K562 (cell line): Measurements from ENCODE around the gene ABCC6. TPM values are rescaled to one million over a fixed set of nuclear protein-coding genes. Genes with fewer than 3 reads are reported as not detected.

Source experiments
- polyA plus RNA-seq, 8 experiments: library from polyadenylated mRNA; depleted of rRNA in 4 of 8; stranded (reverse) in 5 of 8; unstranded in 3 of 8; fragments of >200 nt; fragmentation: Nextera tagmentation in 2 of 8; fragmentation: Illumina TruSeq in 1 of 8; extraction: Ambion mirVana in 2 of 8; extraction: Trizol in 1 of 8; gene quantifications; 2 replicates each; pipeline versions ENCODE4 v1.2.1 to v1.2.3, GENCODE V29; 2011 to 2014; ENCODE audit warnings: inconsistent platforms in 1 of 8, missing spikeins in 1 of 8
- total RNA-seq, 7 experiments: library from RNA; depleted of rRNA in 6 of 7; stranded (reverse); fragments of >200 nt in 6 of 7; fragmentation: Illumina TruSeq in 2 of 7; extraction: Trizol in 2 of 7; gene quantifications; 2 replicates each; pipeline versions ENCODE4 v1.2.1 to v1.2.3, GENCODE V29; 2011 to 2021; ENCODE audit warnings: low replicate concordance in 1 of 7

The ABCC6 gene
- total and polyA plus RNA-seq, 9 of the 15 experiments (the other 6 are each of a cell fraction or from before 2014, with no cell fraction given): 0.03 to 0.46 (median 0.07) TPM; not detected in 4

Other genes starting within 250 kb of the ABCC6 start
- gene NOMO3, start 9.0 kb upstream of the ABCC6 start, total RNA-seq (2014; rRNA removed): 7.0 and 12.1 TPM in 2 replicates
- gene NOMO3, start 9.0 kb upstream of the ABCC6 start, total RNA-seq (2014; rRNA removed; fragmentation: Illumina TruSeq; extraction: Trizol): 12.7 and 16.3 TPM in 2 replicates
- gene NOMO3, start 9.0 kb upstream of the ABCC6 start, total RNA-seq (2015; rRNA removed; fragmentation: Illumina TruSeq; extraction: Trizol): 12.5 and 15.3 TPM in 2 replicates
- 20.2 and 21.3 TPM in 2 replicates for gene NOMO3, start 9.0 kb upstream of the ABCC6 start, total RNA-seq (2021)
- gene NOMO3, start 9.0 kb upstream of the ABCC6 start, polyA plus RNA-seq (2011; rRNA removed): 22.4 and 27.0 TPM in 2 replicates
- gene NOMO3, start 9.0 kb upstream of the ABCC6 start, polyA plus RNA-seq (2014; fragmentation: Illumina TruSeq; extraction: Trizol): 26.1 and 37.2 TPM in 2 replicates
- 1 to 10 TPM; 1.0 to 3.1 TPM for gene NOMO3, start 9.0 kb upstream of the ABCC6 start, polyA plus RNA-seq (2014; fragmentation: Nextera tagmentation; extraction: Ambion mirVana)
- gene NOMO3, start 9.0 kb upstream of the ABCC6 start, polyA plus RNA-seq (2014; rRNA removed): 7.3 and 9.1 TPM in 2 replicates
- 0.86 and 2.2 TPM in 2 replicates for gene NPIPA7, start 155.6 kb upstream of the ABCC6 start, total RNA-seq (2014; rRNA removed)
- gene NPIPA7, start 155.6 kb upstream of the ABCC6 start, total RNA-seq (2014; rRNA removed; fragmentation: Illumina TruSeq; extraction: Trizol): 3.2 and 3.5 TPM in 2 replicates
- gene NPIPA7, start 155.6 kb upstream of the ABCC6 start, total RNA-seq (2015; rRNA removed; fragmentation: Illumina TruSeq; extraction: Trizol): 4.4 and 5.4 TPM in 2 replicates
- 2.8 and 3.2 TPM in 2 replicates for gene NPIPA7, start 155.6 kb upstream of the ABCC6 start, total RNA-seq (2021)
- 14.7 and 19.0 TPM in 2 replicates for gene NPIPA7, start 155.6 kb upstream of the ABCC6 start, polyA plus RNA-seq (2011; rRNA removed)
- 10.3 and 13.7 TPM in 2 replicates for gene NPIPA7, start 155.6 kb upstream of the ABCC6 start, polyA plus RNA-seq (2014; fragmentation: Illumina TruSeq; extraction: Trizol)
- 1 to 10 TPM; 6.8 to 9.8 TPM for gene NPIPA7, start 155.6 kb upstream of the ABCC6 start, polyA plus RNA-seq (2014; fragmentation: Nextera tagmentation; extraction: Ambion mirVana)
- gene NPIPA7, start 155.6 kb upstream of the ABCC6 start, polyA plus RNA-seq (2014; rRNA removed): 2.5 and 4.3 TPM in 2 replicates